Stimulated activated CD8-positive, alpha-beta memory T cell treated with anti-CD3 and anti-CD28 coated beads, Interleukin-4, amount 100 ng/mL, for 4 hours (primary cell): ENCODE data around the gene SPRR4.

Source experiments
- DNase-seq, 2 donors: peaks; one replicate each; pipeline ENCODE4 v3.0.0-alpha.2; 2020; ENCODE audit warnings: low read depth in 2 of 2, low spot score in 1 of 2

Gene SPRR4

GRCh38 chr1:152965853-152966252 lies 4.6 kb upstream of the SPRR4 start:
- no peak for DNase-seq

GRCh38 chr1:152967201-152967600 lies 3.2 kb upstream of the SPRR4 start:
- no peak for DNase-seq

GRCh38 chr1:152968248-152968647 lies 2.2 kb upstream of the SPRR4 start:
- no peak for DNase-seq

- DNase-seq, result no peak
Measured at GRCh38 chr1:152969036-152969435, 1.4 kb upstream of the SPRR4 start.

- no peak for DNase-seq
Measured at GRCh38 chr1:152972196-152972886, 1.9 kb downstream of the SPRR4 start.

- DNase-seq, result no peak
Measured at GRCh38 chr1:152976688-152977087, 6.2 kb downstream of the SPRR4 start.

GRCh38 chr1:152977614-152978013 lies 7.2 kb downstream of the SPRR4 start:
- DNase-seq, result no peak

- DNase-seq, result no peak
Measured at GRCh38 chr1:152980676-152981075, 10.2 kb downstream of the SPRR4 start.

- DNase-seq, result no peak
Measured at GRCh38 chr1:152981146-152981871, 10.9 kb downstream of the SPRR4 start.

- no peak for DNase-seq
Measured at GRCh38 chr1:152982076-152982475, 11.6 kb downstream of the SPRR4 start.

GRCh38 chr1:152983234-152983633 lies 12.8 kb downstream of the SPRR4 start:
- no peak for DNase-seq

GRCh38 chr1:152983743-152984142 lies 13.3 kb downstream of the SPRR4 start, which contains the start of gene SPRR1A:
Gene SPRR1A (plus strand): TSS chr1:152984081. CDS start chr1:152985231, 1,150 bp downstream.
- no peak for DNase-seq

- no peak for DNase-seq
Measured at GRCh38 chr1:152986578-152986977, 16.1 kb downstream of the SPRR4 start.

- no peak for DNase-seq
Measured at GRCh38 chr1:152993186-152993585, 22.7 kb downstream of the SPRR4 start.

GRCh38 chr1:152995842-152996241 lies 25.4 kb downstream of the SPRR4 start:
- DNase-seq, result no peak

- DNase-seq, result no peak
Measured at GRCh38 chr1:152996633-152997400, 26.4 kb downstream of the SPRR4 start.

- no peak for DNase-seq
Measured at GRCh38 chr1:152997901-152998300, 27.5 kb downstream of the SPRR4 start.

GRCh38 chr1:152998476-152998875 lies 28.0 kb downstream of the SPRR4 start:
- DNase-seq, result no peak

- DNase-seq, result no peak
Measured at GRCh38 chr1:152999818-153000217, 29.4 kb downstream of the SPRR4 start.

GRCh38 chr1:153000294-153000693 lies 29.8 kb downstream of the SPRR4 start:
- no peak for DNase-seq

- no peak for DNase-seq
Measured at GRCh38 chr1:153001382-153001781, 30.9 kb downstream of the SPRR4 start, which contains the start of gene SPRR3. Gene SPRR3 (plus strand): TSS chr1:153001749. CDS start chr1:153003021, 1,272 bp downstream.
